NB4 (cell line): ENCODE data around the gene LLGL1.

Experiments
- DNase-seq: peaks from one replicate; pipeline ENCODE4 v3.0.0; 2010; ENCODE audit warnings: low read depth
- H3K4me3 ChIP-seq: one replicate; pipeline ENCODE4 v1.5.1; 2011; ENCODE audit warnings: mild to moderate bottlenecking, low read depth, low read length, moderate library complexity
- MYC ChIP-seq: IDR thresholded peaks from 2 replicates; pipeline ENCODE4 v1.6.1; 2011; ENCODE audit warnings: low read depth, low read length
- POLR2A ChIP-seq: IDR thresholded peaks from 2 replicates; pipeline ENCODE4 v1.6.1; 2011; ENCODE audit warnings: mild to moderate bottlenecking; ENCODE audit not compliant: insufficient read length; ENCODE audit errors: extremely low read depth
- TF ChIP-seq, protein P1 (sequence below): IDR thresholded peaks from 2 replicates; pipeline ENCODE4 v1.6.1; 2011; ENCODE audit warnings: low read depth, low read length
- TF ChIP-seq, protein P2 (sequence below): IDR thresholded peaks from one replicate; pipeline ENCODE4 v1.5.1; 2012; ENCODE audit warnings: low read depth, low read length

The LLGL1 gene

DNA sequence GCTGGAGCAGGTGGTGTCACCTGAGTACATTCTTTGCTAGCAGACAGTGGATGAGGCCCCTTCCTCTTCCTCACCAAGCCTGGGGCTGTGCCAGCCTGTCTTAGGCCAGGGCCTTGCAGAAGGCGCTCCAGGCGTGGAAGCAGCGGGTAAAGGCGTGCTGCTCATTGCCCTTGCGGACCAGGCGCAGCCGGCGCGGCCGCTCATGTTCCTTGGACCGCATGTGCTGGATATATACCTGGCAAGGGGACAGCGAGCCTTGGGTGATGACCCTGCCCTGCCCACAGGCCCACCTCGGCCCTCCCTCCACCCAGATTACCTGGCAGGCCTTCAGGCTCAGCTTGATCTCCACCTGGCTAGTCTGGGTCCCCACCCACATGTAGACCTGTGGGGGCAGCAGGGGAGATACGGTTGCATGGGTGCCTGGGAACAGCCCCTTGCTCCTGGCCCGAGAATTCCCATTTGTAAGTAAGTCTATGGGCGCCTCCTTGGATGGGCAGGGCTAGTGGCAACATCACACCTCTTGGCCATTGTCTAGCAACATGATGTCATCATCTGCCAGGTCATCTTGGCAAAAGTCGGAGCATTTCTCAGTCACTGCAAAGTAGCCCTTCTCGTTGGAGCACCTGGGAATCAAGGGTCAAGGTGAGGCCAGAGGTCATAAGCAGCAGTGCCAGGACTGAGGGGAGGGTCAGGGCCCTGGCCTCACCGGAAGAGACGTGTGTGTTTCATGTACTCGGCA lies 19.8 kb downstream of the LLGL1 start:
- no peak for DNase-seq
- TF ChIP-seq, protein P1, sequence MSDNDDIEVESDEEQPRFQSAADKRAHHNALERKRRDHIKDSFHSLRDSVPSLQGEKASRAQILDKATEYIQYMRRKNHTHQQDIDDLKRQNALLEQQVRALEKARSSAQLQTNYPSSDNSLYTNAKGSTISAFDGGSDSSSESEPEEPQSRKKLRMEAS, result no peak
- TF ChIP-seq MYC (no peak), POLR2A (no peak)
- TF ChIP-seq, protein P2, sequence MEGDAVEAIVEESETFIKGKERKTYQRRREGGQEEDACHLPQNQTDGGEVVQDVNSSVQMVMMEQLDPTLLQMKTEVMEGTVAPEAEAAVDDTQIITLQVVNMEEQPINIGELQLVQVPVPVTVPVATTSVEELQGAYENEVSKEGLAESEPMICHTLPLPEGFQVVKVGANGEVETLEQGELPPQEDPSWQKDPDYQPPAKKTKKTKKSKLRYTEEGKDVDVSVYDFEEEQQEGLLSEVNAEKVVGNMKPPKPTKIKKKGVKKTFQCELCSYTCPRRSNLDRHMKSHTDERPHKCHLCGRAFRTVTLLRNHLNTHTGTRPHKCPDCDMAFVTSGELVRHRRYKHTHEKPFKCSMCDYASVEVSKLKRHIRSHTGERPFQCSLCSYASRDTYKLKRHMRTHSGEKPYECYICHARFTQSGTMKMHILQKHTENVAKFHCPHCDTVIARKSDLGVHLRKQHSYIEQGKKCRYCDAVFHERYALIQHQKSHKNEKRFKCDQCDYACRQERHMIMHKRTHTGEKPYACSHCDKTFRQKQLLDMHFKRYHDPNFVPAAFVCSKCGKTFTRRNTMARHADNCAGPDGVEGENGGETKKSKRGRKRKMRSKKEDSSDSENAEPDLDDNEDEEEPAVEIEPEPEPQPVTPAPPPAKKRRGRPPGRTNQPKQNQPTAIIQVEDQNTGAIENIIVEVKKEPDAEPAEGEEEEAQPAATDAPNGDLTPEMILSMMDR, result no peak

DNA sequence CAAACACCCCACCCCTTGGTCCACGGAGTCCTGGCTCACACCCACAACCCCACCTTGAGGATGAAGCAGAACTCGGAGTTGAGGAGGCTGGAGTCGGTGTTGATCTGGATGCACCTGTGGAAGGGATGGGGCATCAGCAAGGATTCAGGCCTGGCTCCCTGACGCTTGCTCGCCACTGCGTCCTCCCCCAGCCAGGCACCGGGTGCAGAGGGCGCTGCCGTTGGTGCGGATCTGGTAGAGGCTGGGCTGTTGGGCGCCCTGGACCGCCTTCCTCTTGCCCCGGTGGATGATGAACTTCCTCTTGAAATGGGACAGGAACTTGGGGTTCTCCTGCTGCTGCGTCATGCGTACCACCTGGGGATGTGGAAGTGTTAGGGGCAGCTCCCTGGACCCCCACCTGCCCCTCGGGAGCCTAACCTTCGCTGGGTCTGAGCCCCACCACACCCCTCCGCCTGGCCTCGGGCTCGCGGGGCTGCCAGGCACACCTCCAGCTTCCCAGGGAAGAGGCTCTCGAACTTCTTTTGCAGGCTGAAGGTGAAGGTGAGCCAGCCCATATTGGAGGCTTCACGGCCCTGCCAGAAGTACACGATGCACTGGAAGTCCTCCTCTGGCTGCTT lies 20.8 kb downstream of the LLGL1 start:
- TF ChIP-seq, protein P2, result no peak
- no peak for TF ChIP-seq MYC
- TF ChIP-seq, protein P1, result no peak
- TF ChIP-seq POLR2A, result no peak
- DNase-seq, result no peak
- no peak overlapping the region for H3K4me3 ChIP-seq

More for the DNA sequence above, 19.8 kb downstream of the LLGL1 start:
- H3K4me3 ChIP-seq, result no peak overlapping the region

DNA sequence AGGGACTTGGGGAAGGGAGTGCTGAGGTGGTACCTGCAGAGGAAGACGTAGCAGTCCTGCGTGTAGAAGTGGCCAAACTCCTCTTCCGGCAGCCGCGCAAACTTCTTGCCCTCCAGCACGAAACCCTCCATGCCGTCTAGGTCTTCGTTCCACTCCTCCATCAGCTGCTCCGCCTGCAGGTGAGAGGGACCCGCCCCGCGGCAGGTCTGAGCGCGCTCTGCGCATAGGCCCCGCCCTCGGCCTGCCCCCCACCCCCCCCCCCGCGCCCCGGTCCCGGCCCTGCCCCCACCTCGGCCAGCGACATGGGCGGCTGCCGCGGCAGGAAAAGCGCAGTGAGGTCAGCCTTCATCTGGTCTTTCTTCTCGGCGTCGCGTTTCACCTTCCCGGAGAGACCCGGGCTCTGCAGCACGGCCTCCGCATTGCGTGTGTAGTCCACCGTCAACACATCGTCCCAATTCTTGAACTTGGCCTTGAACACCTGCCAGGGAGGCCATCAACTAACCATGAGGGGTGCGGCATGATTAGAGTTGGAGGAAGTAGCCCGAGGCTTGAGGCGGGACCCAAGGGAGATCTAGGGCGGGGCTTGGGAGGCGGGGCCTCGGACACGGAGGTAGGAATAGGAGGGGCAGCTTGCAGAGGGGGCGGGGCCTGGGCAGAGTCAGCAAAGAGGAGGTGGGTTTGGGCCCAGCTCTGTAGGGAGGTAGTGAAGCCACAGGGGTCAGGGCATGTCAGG lies 21.6 kb downstream of the LLGL1 start:
- TF ChIP-seq MYC (no peak), POLR2A (no peak)
- TF ChIP-seq, protein P1, result no peak
- TF ChIP-seq, protein P2, result no peak
- DNase-seq, result peak; percentile 75
- H3K4me3 ChIP-seq, result no peak overlapping the region

DNA sequence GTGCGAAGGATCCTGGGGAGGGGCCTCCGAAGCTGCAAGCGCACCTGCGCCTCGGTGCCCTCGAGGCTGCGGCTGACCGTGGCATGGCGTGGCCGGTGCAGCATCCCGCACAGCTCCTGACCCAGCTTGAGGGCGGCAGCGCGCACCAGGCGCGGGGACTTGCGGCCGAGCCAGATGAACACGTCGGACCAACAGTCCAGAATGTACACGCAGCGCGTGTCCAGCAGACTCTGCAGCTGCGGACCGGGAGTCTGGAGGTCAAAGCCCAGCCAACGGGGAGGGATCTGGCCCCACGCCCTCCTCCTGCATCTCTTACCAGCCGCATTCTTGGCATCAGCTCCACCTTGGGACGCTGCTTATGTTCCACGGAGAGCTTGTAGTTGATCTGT lies 22.2 kb downstream of the LLGL1 start:
- TF ChIP-seq, protein P2, result no peak
- DNase-seq, result no peak
- no peak overlapping the region for H3K4me3 ChIP-seq

DNA sequence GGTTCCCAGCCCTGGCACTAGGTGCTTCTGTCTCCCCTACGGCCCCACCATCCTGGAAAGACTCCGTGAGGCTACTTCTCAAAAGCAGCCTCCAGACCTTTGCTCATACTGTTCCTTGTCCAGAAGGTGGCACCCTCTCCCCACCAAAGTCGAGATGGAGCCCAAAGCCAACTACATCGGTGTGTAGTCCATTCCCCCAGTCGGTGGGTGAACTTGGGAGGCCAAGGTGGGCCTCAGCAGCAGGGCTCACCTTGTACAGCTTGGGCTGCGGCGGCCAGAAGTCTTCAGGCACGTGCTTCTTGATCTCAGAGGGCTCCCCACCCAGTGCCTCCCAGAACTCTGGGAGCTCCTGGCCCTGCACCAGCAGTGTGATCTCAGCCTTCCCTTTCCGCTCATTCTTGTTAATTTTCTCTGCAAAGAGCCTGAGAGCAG lies 22.9 kb downstream of the LLGL1 start:
- no peak for TF ChIP-seq MYC
- TF ChIP-seq, protein P2, result peak; percentile 74
- no peak for TF ChIP-seq POLR2A
- TF ChIP-seq, protein P1, result no peak
- no peak overlapping the region for H3K4me3 ChIP-seq
- peak; percentile 82 for DNase-seq
